Esophagus muscularis mucosa (tissue), 3 donors: Measurements from ENCODE around the gene SPATS2.

Experiments used
- CTCF ChIP-seq, 3 experiments: fragments of 200-600 bp in 2 of 3; fragments of 450-650 bp in 1 of 3; sonication (generic) in 2 of 3; IDR thresholded peaks; one replicate each; pipeline ENCODE4 v1.5.1; 2017 to 2019; ENCODE audit warnings: antibody characterized with exemption in 3 of 3, mild to moderate bottlenecking in 2 of 3, moderate library complexity in 1 of 3
- POLR2A ChIP-seq: fragments of 450-650 bp; IDR thresholded peaks from one replicate; pipeline ENCODE4 v1.6.1; 2017; ENCODE audit warnings: antibody characterized with exemption, moderate library complexity, mild to moderate bottlenecking, low read depth

- no peak for TF ChIP-seq CTCF (IDR thresholded peaks at IDR 0.05)
- TF ChIP-seq POLR2A, result no peak
Observed at GRCh38 chr12:49352351-49352750, 14.9 kb upstream of the SPATS2 start.
